Ovary (tissue), 9 donors: ENCODE results near the gene TRAF5. TPM values are rescaled to one million over a fixed set of nuclear protein-coding genes. Genes with fewer than 3 reads are reported as not detected.
A peak's percentile ranks its signal among the peaks of the same experiment; 100 is the strongest.
"Not testable (repeated sequence)": the region's sequence is repeated elsewhere in the genome, so short reads cannot be mapped to it uniquely, and the experiment has no call there.

Experiments used
- DNase-seq, 5 donors: peaks; one replicate each; pipeline ENCODE4 v3.0.0-alpha.2; 2019 to 2020
- H3K27ac ChIP-seq, 2 donors: fragments of 200-600 bp; one replicate each; pipeline versions ENCODE4 v1.5.1 to v1.8.0; 2019 to 2022
- H3K27me3 ChIP-seq: fragments of 200-600 bp; one replicate; pipeline ENCODE4 v1.8.0; 2022
- H3K36me3 ChIP-seq: fragments of 200-600 bp; sonication (generic); one replicate; pipeline ENCODE4 v1.5.1; 2019
- H3K4me1 ChIP-seq: one replicate; pipeline ENCODE4 v1.8.1; 2013; ENCODE audit warnings: mild to moderate bottlenecking, moderate library complexity; ENCODE audit not compliant: insufficient read depth
- H3K4me3 ChIP-seq: fragments of 200-600 bp; sonication (generic); one replicate; pipeline ENCODE4 v1.5.1; 2017
- H3K9me3 ChIP-seq, 2 donors: fragments of 200-600 bp in 1 of 2; sonication (generic) in 1 of 2; one replicate each; pipeline versions ENCODE4 v1.5.1 to v1.8.1; 2013 to 2019; ENCODE audit warnings: mild to moderate bottlenecking in 1 of 2, moderate library complexity in 1 of 2
- CTCF ChIP-seq, 3 donors: fragments of 450-650 bp in 2 of 3; fragments of 200-600 bp in 1 of 3; IDR thresholded peaks; one replicate each; pipeline versions ENCODE4 v1.5.1 to v1.8.0; 2016 to 2022; ENCODE audit warnings: antibody characterized with exemption in 3 of 3, mild to moderate bottlenecking in 1 of 3
- EP300 ChIP-seq: sonication (generic); formaldehyde crosslinking; IDR thresholded peaks from one replicate; pipeline ENCODE4 v1.6.1; 2017; ENCODE audit warnings: antibody characterized with exemption
- POLR2A ChIP-seq: fragments of 450-650 bp; IDR thresholded peaks from one replicate; pipeline ENCODE4 v1.6.1; 2017; ENCODE audit warnings: antibody characterized with exemption, mild to moderate bottlenecking, moderate library complexity
- whole genome bisulfite sequencing, 3 donors: extraction: QIAGEN DNeasy Blood & Tissue Kit in 1 of 3; methylation state at CpG; one replicate each; pipeline versions ENCODE4 v1.1.5 to v1.1.7; 2013 to 2017; 5-methylcytosine and 5-hydroxymethylcytosine counted together
- intact Hi-C, 4 donors: fragments of 100-400 bp; cut with DNase I; formaldehyde crosslinking; loops; one replicate each; pipeline versions ENCODE4 v1.11.0 to v1.15.1; 2022 to 2023
- polyA plus RNA-seq, 2 donors: library from polyadenylated mRNA; stranded (reverse); fragments of 200-250 nt in 1 of 2; fragments of 350-450 nt in 1 of 2; fragmentation: Illumina TruSeq in 1 of 2; extraction: RNeasy Lipid Tissue Mini Kit (QIAGEN cat#74804) in 1 of 2; gene quantifications; one replicate each; pipeline ENCODE4 v1.2.3, GENCODE V29; 2013 to 2014
- total RNA-seq, 7 donors: library from RNA; depleted of rRNA in 2 of 7; stranded (reverse); fragments of >200 nt in 2 of 7; fragmentation: NEBNext Ultra II Directional in 3 of 7; extraction: Animal tissue kit (Norgen Biotek cat#: 25700) in 3 of 7; gene quantifications; one replicate each; pipeline versions ENCODE4 v1.1.0 to v1.2.4, GENCODE V29; 2016 to 2023
- donor health status: DM: no; HTN: no; CAD: no; lungs with moderate emphysema.
- donor health status: DM: no; HTN: no; CAD: no.
- donor health status: Bipolar disorder and iron deficiency.
- donor health status: DM: yes; HTN: yes; CAD: no.
- donor health status: DM: no; HTN: no; CAD: no.
- donor health status: DM: yes; HTN: yes; CAD: no.

TRAF5 gene
- total and polyA plus RNA-seq, 9 donors, result 6.1 to 23.2 (median 13.6) TPM

- TF ChIP-seq CTCF (IDR thresholded peaks at IDR 0.05) (no peak), EP300 (no peak), POLR2A (no peak)
- intact Hi-C loops, result no loop called here
- H3K4me1 ChIP-seq, result no peaks in the 10 kb centered on the region
- no peaks in the 10 kb centered on the region for H3K27me3 ChIP-seq
- H3K27ac ChIP-seq, result no peak overlapping the region
- no peaks in the 10 kb centered on the region for H3K36me3 ChIP-seq
- no peak overlapping the region for H3K4me3 ChIP-seq
- 96 to 98% (median 96%) methylated on average over 3 of the region's 3 CpGs for WGBS, 3 donors
- no peaks in the 10 kb centered on the region for H3K9me3 ChIP-seq
- no peak for DNase-seq
These were observed 85.0 kb downstream of the TRAF5 start for GRCh38 chr1:211411639-211412038.

GRCh38 chr1:211415700-211416099, 89.1 kb downstream of the TRAF5 start:
- H3K36me3 ChIP-seq, result no peaks in the 10 kb centered on the region
- no peak for DNase-seq
- TF ChIP-seq EP300 (no peak), POLR2A (no peak), CTCF (IDR thresholded peaks at IDR 0.05) (no peak)
- no peaks in the 10 kb centered on the region for H3K27me3 ChIP-seq
- WGBS, 3 donors, result 94 to 97% (median 96%) methylated on average over 2 of the region's 2 CpGs
- intact Hi-C loops, result no loop called here
- no peak overlapping the region for H3K4me3 ChIP-seq
- H3K4me1 ChIP-seq, result no peaks in the 10 kb centered on the region
- H3K9me3 ChIP-seq, result no peaks in the 10 kb centered on the region
- no peak overlapping the region for H3K27ac ChIP-seq

GRCh38 chr1:211416246-211416627, 89.6 kb downstream of the TRAF5 start:
- H3K4me1 ChIP-seq, intact Hi-C loops, H3K36me3 ChIP-seq, H3K9me3 ChIP-seq, H3K27me3 ChIP-seq: not testable (repeated sequence)
- peak overlapping the region in 1 of 2 donors; percentile 13 for H3K27ac ChIP-seq
- peak in 4 of 5 donors; percentile 13 to 54 (median 32) for DNase-seq
- H3K4me3 ChIP-seq, result peak overlapping the region; percentile 25
- 11 to 24% (median 12%) methylated on average over 25 to 43 of the region's 43 CpGs for WGBS, 3 donors

- H3K36me3 ChIP-seq, intact Hi-C loops, H3K4me1 ChIP-seq, H3K27me3 ChIP-seq, H3K9me3 ChIP-seq: not testable (repeated sequence)
- Histone ChIP-seq H3K27ac (peak overlapping the region in 1 of 2 donors; percentile 13), H3K4me3 (peak overlapping the region; percentile 25)
- 20 to 49% (median 34%) methylated on average over 13 to 46 of the region's 46 CpGs for WGBS, 3 donors
- peak; percentile 11 to 51 (median 23) for DNase-seq
These were observed 90.1 kb downstream of the TRAF5 start for GRCh38 chr1:211416628-211417323.

GRCh38 chr1:211420389-211420788, 93.8 kb downstream of the TRAF5 start:
- Histone ChIP-seq H3K4me3 (no peak overlapping the region), H3K27ac (no peak overlapping the region), H3K9me3 (no peaks in the 10 kb centered on the region), H3K27me3 (no peaks in the 10 kb centered on the region), H3K4me1 (no peaks in the 10 kb centered on the region), H3K36me3 (no peaks in the 10 kb centered on the region)
- TF ChIP-seq POLR2A (no peak), CTCF (IDR thresholded peaks at IDR 0.05) (no peak), EP300 (no peak)
- no peak for DNase-seq
- 71 to 83% (median 78%) methylated on average over 2 of the region's 2 CpGs for WGBS, 3 donors
- intact Hi-C loops, result no loop called here
